DMS114 treated with DMSO at 0.1 percent for 48 hours (cell line): Measurements from ENCODE around the gene FBLN7.
"Not testable (repeated sequence)": the region's sequence is repeated elsewhere in the genome, so short reads cannot be mapped to it uniquely, and the experiment has no call there.

Source experiments
- DNase-seq: peaks from one replicate; lab custom pipeline; 2025; ENCODE audit not compliant: unreplicated experiment; lab: John Stamatoyannopoulos, UW

Gene FBLN7

DNA sequence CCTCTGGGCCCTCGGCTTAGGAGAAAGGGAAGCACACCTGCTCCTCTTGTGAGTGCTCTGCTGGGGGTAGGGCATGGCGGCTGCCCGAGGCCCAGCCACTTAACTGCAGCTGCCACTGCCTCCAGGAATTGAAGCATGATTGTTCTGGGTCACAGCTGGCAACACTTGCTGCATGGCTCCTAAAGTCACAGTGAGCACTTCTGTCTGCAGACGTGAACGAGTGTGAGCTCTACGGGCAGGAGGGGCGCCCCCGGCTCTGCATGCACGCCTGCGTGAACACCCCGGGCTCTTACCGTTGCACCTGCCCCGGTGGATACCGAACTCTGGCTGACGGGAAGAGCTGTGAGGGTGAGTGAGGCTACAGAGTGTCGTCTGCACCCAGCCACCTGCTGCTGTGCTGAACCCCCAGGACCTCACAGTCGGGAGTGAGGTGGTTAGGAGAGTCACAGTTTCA lies 44.4 kb downstream of the FBLN7 start:
- no peak for DNase-seq

DNA sequence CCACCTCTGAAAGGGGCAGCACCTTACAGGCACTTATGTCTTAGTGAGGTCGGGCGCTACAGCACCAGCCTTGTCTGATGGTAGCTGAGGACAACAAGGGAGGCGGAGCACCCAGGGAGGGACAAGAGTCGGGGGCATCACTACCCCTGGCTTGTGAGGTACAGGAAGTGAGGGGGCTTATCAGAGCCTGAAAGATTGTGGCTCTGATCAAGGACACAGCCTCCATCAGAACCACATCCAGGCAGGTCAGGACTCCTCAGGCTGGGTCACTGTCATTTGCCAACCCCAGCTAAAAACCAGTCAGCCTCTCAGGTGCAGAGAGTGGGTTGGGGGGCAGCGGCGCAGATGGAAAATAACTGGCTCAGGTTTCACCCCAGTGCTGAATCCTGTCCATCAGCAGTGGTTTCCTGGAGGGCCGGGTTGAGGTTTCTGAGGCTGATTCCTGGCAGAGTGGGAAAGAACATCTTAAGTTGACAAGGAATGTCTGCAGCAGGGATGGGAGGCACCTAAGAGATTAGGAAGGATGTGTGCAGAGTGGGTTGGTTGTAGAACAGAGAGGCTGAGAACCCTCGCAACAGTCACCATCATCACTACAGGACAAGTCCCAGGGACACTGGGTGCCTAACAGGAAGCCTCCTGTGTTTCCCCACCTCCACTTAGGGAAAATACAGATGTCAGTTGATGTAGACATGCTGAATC lies 45.3 kb downstream of the FBLN7 start:
- DNase-seq = no peak

DNA sequence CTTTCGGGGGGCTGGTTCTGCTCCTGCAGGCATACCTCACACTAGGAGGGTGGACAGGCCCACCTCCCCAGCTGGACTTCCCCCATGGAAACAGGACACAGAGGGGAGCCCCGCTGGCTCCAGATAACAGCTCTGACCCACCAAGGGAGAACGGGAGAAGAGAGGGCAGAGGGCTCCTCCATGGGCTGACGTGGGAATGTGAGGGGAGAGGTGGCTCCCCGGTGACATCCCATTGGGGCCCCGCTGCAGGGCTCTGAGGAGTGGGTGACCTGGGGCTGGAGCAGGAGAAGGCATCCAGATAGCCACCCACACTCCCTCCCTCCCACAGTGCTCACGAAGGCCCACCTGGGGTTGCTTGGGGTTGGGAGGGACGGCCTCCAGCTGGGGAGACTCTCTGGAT lies 45.9 kb downstream of the FBLN7 start:
- no peak for DNase-seq

DNA sequence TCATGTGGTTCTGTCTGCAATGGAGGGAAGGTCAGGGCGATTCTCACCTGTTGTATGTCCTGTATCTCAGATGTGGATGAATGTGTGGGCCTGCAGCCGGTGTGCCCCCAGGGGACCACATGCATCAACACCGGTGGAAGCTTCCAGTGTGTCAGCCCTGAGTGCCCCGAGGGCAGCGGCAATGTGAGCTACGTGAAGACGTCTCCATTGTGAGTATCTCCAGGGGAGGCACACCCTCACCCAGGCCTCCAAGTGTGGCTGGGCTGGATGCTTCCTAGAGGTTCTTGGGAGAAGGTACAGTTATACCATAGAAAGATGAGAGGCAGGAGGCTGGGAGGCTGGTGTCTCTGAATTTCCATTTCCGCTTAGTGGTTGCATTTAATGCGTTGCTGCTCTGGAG lies 46.9 kb downstream of the FBLN7 start:
- no peak for DNase-seq

DNA sequence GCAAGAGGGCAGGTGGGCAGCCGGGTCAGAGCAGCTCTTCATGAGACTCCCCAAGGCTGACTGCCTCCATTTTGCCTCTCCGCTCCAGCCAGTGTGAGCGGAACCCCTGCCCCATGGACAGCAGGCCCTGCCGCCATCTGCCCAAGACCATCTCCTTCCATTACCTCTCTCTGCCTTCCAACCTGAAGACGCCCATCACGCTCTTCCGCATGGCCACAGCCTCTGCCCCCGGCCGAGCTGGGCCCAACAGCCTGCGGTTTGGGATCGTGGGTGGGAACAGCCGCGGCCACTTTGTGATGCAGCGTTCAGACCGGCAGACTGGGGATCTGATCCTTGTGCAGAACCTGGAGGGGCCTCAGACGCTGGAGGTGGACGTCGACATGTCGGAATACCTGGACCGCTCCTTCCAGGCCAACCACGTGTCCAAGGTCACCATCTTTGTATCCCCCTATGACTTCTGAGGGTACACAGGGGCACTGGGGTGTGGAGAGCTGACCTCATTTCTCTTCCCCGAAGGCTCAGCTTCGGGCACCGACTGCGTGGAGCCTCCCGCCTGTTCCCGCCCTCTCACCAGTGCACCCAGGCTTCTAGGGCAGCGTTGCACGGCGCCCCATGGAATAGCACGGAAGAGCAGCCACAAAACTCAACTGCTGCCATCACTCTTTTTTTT lies 49.0 kb downstream of the FBLN7 start:
- DNase-seq = no peak

DNA sequence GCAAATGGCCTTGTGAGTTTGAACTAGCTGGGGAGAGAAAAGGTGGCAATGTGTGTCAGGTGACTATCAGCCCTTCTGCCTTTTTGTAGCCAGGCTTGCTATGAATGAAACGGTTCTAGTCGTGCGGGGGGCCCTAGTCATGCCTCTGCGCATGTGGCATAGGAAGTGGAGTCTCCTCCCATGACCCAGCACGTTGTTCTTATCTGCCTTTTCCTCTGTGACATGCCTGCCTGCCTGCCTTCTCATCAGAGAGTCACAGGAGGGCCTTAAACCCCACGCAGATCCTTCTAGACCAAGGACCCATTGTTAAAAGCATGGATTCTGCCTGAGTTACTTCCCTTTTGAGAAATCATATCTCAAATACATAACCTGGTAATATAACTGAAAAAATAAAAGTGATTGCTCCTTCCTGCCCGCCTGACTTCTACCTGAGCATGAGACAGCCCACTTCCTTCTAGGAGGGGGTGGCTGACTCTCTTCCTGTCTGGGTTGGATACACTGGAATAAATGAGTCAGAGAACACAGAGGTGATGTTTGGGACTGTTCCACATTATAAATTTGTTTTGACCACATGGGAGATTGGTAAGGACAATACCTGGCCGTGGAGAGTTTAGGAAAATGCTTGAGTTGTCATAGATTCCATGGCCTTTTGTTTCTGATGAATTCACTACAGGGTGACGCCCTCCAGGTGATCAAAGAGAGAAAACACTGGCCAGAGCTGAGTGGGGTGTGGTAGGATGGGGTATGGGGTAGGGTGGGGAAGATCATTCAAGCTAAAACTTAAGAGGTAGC lies 49.8 kb downstream of the FBLN7 start:
- no peak for DNase-seq

DNA sequence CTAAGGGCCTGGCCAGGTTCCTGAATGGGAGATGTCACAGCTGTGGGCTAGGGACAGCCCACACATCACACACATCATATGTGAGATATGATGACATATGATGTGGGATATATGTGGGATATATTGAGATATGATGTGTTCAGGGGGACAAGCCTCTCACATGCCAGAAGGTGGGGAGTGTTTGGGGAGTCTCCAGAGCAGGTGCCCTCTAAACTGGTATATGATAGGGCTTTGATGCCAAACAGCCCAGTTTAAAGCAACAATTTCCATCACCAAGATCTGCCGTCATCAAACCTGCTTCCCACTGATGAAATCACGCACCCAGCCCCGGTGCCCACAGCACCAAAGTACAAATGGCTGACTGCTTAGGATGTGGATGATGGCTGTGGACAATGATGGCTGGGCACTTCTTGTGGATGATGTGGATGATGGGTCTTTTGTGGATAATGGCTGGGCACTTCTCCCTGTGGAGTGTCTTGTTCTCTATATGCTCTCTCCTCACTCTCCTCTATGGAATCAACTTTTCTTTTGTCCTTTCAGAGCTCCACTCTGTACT lies 50.9 kb downstream of the FBLN7 start:
- no peak for DNase-seq

DNA sequence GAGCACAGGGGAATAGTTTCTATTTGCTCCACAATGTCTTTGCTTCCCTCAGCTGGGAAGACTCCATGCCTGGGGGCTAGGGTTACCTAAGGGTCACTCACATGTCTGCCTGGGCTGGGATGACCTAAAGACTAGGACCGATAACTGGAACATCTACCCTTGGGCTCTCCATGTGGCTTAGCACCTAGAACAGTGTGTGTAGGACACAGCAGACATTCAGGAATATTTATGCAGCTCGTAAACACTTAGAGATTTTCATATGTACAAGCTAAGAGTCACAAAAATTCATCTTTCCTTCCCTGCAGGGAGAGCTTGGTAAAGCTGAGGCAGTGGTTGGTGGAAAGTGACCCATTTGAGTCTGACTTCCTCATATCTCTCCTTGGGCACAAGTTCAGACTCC lies 55.8 kb downstream of the FBLN7 start:
- no peak for DNase-seq

DNA sequence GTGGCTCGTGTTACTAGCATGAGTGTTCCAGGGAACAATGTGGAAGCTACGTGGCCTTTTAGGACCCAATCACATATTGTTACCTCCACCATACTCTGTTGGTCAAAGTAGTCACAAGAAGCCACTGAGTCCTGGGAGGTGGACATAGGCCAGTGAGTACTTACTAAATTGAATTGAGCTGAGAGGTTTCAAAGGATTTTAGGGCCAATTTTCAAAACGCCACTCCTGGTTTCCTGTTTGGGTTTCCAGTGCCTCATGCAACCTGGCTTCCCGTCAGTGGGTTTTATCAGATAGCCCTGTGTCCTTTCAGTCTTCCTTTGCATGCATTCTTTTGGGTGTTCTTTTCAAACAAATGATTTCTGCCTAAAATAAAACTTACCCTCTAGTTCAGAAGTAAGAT lies 56.3 kb downstream of the FBLN7 start:
- DNase-seq = no peak

DNA sequence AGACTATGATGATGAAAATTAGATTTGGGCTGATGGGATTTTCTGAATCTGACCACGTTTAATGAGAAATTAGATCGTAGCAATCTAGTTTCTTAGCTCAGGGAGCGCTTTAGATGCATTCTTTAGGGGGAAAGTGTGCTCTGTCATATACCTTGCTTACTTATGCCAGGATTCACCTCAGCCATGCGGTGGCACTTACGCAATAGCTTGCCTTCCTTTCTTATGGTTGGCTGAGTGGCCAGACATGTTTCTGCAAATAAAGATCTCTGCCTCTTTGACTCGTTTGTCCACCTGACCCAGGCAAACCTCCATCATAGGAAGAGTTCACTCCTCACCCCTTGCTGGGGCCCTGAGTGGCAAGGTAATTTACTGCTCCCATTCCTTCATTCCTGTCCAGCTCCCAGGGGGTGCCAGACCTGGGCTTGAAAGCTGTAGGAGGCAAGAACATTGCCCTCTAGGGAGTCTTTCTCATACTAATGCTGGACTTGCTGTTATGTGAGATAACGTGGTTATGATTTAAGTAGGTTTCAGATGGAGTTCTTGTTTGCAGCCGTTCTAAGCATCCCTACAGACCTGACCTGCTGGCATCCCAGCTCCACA lies 57.1 kb downstream of the FBLN7 start:
- DNase-seq = no peak

DNA sequence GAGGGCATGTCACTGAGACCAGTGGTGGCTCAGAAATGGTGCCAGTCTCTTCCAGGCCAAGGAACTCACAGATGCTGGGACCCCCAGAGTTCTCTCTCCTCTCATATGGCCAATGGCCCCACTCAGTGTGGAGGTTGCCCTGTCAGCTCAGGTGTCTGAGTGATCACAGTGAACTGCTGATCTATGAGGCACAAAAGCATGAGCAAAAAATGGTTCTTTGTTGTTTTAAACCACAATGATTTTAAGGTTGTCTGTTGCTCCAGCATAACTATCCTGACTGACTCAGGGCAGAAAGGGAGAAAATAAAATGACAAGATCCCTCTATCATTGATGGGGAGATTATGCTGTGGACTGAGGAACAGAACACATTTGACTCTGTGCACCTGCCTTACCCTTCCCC lies 57.8 kb downstream of the FBLN7 start:
- no peak for DNase-seq

DNA sequence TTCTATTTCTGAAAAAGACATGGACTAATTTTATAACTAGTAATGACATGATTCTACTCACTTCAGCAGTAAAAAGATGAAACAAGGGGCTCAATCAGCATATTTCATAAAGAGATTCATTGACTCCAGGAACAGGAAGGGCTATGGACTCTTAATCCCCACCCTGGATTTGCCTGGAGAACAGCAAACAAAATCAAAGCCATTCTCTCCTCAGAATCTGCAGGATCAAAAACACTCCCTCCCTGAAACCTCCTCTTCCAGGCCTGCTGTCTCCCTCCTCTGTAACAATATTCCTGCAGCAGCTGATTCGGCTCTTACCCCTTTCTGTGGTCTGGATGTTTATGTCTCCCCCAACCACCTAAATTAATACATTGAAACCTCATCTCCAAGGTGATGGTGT lies 59.7 kb downstream of the FBLN7 start:
- DNase-seq = no peak

DNA sequence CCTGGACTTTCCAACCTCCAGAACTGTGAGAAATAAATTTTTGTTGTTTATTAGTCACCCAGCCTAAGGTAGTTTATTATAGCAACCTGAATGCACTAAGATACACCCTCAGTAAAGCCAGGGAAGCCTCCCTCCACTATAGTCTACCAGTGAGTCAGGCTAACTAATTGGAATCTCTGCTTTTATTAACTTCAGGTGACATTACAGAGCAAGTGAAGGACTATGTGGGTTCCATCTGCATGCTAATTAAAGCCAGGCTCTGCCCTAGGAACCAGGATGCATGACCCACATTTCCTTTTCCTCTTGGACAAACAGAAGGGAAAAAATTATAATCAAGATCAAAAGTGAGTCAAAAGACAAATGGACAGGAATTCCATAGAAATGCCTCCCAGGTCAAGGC lies 60.6 kb downstream of the FBLN7 start:
- DNase-seq = no peak

DNA sequence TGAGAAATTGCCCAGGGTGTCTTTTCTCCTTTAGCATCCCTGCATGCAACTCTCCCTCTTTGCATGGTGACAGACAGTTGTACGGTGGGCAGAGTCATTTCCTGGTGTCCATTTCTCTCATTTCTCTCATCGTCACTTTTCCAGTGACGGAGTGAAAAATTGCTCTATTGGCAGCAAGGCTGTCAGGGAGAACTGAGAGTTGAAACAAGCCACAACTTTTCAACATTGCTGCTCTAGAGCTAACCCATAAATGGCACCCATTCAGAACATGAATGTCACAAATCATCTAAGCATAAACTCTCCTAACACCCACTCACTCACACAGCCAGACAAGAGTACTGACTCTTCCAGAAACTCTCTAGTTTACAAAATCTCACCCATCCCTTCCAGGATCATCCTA lies 61.0 kb downstream of the FBLN7 start:
- DNase-seq = no peak

DNA sequence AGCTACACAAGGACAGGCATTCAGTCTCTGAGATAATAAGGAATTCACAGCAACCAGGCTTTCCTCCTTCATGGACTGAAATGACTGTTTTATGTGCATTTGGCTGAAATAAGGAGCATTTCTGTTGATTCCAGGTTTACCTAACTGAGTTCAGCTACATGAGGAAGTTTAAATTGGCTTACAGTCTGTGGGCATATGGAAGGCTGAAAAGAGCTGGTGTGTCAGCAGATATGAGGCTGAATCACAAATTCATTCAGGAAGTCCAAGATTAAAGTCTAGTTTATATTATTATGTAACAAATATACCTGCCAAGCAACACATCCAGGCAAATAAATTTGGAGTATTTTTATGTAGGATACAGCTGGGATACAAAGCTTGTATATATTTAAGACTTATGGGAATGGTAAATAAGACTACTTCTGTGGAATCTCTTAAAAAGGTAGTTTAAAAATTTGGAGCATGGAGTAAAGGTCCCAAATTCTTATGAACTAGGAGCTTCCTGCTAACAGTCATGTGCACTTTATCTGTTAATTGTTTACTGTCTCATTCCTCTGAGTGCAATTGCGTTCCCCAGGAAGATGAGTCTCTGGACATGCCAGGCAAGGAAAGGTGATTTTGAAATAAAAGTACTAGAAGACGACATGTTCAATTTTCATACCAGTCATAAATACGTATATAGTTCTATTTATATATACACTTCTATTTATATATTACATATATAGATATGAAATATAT lies 63.7 kb downstream of the FBLN7 start:
- DNase-seq = no peak

DNA sequence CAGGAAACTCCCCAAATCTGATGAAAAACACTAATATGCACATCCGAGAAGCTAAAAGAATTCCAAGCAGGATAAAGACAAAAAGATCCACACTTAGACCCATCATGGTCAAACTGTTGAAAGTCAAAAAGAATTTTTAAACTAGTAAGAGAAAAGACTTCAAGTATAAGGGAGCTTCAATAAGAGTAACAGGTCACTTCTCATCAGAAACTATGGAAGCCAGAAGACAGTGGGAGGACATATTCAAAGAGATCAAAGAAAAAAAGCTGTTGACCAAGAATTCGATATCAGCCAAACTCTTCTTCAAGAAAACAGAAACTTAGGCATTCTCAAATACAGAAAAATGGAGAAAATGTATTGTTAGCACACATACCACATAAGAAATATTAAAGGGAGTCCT lies 66.2 kb downstream of the FBLN7 start:
- DNase-seq = peak; percentile 4

DNA sequence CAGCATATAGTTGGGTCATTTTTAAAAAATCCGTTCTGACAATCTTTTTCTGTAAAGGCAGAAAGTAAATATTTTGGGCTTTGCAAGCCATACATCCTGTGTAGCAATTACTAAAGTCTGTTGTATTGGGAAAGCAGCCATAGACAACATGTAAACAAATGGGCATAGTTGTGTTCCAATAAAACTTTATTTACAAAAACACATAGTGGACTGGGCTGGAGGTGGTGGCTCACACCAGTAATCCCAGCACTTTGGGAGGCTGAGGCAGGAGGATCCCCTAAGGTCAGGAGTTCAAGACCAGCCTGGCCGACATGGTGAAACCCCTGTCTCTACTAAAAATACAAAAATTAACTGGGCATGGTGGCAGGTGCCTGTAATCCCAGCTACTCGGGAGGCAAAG lies 69.7 kb downstream of the FBLN7 start:
- DNase-seq = not testable (repeated sequence)

DNA sequence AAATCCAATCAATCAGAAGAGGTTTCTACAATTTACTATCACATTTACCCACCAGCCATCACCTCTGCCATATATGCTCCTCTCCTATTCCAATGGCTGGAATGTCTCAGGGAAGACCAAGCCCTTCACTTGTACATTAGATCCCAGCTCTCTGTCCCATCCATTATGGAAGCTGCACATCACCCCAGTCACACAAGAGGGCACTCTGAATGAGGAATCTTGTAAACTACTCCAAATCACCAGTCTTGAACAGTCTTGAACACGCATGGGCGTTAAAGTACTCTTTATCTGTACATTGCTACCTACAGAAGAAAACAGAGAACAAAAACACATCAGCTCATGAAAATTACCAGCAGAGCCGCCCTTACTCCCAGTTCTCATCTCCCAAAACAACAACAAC lies 78.0 kb downstream of the FBLN7 start:
- DNase-seq = peak; percentile 4

DNA sequence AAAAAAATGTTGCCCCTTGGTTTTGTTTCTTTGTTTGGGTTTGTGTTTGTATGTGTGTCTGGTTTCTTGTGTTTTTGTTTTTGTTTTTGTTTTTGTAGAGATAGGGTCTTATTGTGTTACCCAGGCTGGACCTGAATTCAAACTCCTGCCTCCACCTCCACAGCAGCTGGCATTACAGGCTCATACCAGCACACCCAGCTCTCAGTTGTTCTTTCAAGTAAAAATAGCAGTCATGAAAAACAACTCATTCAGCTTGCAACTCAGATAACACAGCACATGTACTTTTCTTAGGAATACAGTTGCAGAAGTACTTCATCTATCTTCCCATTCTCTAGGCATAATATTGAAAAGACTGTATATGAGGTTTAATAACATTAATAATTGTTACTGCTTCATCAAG lies 79.7 kb downstream of the FBLN7 start:
- no peak for DNase-seq

DNA sequence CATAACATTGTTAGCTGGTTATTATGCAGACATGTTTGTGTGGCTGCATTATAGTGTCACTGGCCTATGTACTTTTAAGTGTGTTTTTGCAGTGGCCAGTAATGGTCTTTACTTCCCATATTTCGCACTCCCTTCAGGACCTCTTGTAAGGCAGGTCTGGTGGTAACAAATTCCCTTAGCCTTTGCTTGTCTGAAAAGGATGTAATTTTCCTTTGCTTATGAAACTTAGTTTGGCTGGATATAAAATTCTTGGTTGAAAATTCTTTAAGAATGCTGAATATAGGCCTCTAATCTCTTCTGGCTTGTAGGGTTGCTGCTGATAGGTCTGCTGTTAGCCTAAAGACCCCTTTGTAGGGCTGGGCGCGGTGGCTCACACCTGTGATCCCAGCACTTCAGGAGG lies 82.0 kb downstream of the FBLN7 start:
- no peak for DNase-seq

DNA sequence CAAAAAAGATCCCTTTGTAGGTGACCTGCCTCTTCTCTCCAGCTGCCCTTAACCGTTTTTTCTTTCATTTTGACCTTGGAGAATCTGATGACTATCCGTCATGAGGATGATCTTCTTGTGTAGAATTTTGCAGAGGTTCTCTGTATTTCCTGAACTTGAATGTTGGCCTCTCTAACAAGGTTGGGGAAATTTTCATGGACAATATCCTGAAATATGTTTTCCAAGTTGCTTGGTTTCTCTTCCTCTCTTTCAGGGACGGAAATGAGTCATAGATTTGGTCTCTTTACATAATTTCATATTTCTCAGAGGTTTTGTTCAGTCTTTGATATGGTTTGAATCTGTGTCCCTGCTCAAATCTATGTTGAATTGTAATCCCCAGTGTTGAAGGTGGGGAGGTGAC lies 82.6 kb downstream of the FBLN7 start:
- DNase-seq = no peak
